HG02610 (cell line): ENCODE data around the gene EEF1G.
A peak's percentile ranks its signal among the peaks of the same experiment; 100 is the strongest.

Source experiments
- ATAC-seq: cut with Tn5 transposase; IDR thresholded peaks from one replicate; pipeline ENCODE4 v1.9.1; 2021; ENCODE audit warnings: mild to moderate bottlenecking, moderate library complexity; ENCODE audit not compliant: unreplicated experiment

The EEF1G gene

DNA sequence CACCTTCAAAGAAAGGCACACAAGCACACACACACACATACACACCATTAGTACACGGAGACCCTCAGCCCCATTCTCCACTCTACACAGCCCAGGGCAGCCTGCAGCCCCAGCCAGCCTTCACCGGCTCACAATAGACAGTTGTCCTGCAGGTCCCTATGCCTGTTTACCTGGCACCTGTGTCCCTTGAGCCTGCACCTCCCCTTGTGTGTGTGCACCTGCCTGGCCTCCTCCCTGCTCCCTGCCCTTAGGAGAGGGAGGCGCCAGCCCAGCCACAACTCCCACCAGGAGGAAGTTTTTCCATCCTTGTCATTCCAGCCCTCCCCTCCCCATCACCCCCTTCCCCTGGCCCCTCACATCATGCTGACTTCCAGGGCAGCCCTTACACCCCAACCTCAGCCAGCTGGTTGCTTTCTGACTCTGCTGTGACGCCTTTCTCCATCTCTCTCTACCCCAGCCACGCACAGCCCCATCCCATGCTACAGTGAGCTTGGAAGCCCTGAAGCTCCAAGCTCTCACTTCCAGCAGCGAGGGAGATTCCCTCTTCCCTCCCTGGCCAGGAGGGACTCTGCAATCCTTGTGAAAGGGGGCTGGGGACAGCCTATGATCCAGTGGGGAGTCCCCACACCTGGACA lies 31.5 kb downstream of the EEF1G start:
- no peak for ATAC-seq

DNA sequence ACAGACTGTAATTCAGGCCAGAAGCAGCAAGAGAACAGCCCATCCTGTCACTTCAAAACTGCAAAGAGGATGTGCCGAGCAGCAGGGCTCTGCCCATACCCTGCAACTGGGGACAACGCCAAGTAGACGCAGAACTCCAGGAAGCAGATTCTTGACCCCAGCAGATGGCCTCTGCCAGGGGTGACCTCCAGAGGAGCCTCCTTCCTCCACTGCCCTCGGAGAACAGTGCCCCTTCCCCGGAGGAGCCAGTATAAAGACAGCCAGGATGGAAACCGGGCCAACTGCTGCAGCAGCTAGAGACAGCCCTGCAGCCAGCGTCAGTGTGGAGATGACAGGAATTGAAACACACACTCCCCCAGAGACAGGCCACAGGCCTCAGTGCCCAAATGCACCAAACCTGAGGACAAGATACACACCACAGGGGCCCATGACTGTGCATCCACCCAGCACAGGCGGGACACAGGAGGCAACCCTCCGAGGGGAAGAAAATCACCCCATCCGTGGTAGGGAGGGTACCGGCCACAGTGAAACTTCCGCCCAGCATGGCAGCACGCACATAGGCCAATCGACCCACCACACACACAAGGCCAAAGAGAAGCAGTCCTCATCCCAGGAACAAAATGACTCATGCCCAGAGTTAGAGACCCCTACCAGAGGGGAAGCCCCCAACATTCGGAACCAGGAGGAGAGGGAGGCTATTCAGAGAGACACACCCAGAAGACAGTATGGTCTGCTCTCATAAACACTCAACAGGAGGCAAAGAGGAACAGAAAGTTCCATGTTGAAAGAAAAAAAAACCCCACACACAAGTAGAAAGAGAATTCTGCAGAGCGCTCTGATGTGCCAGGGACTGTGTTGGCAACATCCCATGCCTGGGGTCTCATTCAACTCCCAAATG lies 32.6 kb downstream of the EEF1G start:
- peak; percentile 57 for ATAC-seq

DNA sequence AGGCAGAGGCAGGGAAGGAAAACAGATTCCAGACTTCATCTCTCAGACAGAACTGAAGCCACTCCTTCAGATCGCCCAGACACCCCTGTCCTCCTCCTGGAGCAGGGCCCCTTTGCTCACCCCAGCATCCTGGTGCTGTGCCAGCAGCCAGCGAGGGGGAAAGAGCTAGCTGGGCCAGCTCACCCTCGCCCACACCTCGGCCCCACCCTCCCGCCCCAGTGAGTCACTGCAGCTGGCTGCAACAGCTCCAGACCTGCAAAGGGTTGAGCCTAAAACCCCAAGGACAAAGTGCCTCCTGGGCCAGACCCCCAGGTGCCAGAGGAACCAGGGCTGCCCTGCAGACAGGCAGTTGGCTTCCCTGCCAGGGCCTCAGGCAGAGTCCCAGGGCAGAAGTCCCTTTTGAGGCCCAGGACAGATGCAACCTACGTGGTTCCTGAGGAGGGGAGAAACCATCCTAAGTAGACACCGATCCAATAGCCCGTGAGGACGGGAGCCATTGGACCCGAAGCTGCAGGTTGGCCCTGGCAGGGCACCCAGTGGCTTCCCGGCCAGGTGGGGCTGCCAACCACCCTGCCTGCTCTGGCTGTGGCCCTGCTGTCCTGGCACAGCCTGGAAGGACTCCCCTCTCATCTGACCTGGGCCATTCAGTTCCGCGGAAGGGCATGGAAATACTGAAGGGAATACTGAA lies 34.3 kb downstream of the EEF1G start:
- ATAC-seq = no peak

DNA sequence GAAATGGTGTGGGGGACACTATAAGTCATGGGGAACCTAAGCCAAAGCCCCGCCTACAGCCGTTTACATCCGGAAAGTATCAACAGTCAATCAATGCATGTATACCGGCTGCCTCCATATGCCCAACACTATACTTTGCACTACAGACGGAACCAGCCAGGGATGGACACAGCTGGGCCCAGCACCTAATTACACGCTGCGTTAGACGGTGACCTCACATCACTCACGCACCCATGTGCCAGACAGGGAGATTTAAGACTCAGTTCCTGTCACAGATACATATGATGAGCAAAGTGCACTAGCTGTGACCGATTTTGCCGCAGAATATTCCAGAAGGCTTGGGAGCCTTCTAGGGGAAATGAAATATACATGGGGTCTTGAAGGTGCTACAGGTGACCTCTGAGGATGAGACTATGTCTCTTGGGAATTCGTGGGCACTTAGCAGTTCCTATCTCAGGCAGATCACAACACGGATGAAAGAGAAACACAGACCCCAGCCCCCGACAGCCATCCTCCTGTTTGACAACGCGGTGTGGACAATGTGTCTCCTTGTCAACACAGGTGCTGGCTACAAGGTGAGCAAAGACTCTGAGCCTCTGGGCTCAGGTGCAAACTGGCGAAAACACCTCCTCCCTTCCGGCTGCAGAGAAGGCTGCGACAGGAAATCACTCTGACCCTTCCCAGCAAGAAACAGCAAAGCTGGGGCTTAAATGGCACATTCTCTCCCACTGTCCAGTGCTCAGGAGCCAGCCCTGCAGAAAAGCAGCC lies 35.0 kb downstream of the EEF1G start:
- ATAC-seq = no peak

DNA sequence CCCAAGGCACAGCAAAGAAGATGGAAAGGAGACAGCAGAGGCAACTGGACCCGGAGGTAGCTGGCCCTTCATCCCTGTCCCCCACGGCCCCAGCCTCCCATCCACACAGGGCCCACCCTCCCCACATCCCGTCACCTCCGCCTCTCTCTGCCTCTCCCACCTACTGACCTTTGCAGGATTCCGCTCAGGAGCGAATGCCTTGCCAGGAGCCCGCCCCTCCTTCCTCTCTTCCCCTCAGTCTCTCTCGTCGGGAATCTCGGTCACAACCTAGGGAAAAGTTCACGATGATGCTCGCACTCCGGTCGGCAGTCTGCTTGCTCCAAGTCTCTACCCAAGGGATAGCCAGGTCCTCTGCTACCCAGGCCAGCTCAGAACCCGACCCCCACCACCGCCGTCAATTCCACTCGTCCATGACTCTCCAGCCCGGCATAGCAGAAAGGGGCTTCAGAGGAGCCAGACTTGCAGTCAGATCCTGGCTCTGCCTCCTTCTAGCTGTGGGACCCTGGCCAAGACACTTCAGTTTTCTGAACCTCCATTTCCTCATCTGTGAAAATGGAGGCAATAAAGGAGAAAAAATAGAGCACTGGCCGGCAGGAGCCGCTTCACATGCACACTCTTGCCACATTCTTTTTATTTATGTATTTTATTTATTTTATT lies 37.3 kb downstream of the EEF1G start:
- ATAC-seq = no peak

DNA sequence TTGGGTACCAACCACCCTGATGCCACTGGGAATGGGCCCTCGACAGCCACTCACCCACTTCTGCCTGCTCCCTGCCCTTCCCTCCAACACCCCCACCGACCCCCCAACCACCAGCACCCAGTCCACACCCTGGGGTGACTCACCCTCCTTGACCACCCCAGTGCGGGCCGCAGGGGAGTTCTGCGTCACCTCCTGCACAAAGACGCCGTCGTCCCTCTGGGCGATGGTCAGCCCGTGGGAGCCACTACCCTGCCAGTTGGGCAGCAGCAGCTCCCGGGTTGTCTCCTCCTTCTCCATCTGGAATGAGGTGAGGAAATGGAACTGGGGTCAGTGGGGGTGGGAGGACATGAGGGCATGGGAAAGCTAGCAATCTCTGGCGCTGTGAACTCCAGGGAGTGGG lies 37.9 kb downstream of the EEF1G start:
- no peak for ATAC-seq

DNA sequence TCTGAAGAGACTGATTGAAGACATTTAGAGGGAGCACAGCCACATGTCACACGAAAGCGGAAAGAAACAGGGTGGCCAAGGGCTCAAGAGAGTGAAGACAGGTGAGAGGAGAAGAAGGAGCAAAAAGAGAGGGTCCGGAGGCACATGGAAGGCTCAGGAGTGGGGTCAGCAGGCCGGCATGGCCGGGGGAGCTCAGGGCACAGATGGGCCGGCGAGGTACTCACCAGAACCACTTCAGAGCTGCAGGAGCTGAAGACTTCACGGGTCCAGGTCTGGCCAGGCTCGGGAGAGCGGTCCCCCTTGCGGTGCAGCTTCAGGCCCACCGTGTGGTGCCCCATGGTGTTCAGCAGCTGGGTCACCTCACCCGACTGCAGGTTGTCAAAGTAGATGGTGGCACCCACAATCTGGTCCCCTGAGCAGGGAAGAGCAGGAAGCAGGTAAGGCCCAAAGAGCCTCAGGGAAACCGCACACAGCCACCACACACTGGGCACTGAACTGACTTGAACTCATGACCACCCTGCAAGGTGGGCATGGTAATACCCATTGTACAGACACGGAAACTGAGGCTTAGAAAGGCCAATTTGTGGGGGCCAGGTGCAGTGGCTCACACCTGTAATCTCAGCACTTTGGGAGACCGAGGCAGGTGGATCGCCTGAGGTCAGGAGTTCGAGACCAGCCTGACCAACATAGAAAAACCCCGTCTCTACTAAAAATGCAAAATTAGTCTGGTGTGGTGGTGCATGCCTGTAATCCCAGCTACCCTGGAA lies 38.7 kb downstream of the EEF1G start:
- no peak for ATAC-seq

DNA sequence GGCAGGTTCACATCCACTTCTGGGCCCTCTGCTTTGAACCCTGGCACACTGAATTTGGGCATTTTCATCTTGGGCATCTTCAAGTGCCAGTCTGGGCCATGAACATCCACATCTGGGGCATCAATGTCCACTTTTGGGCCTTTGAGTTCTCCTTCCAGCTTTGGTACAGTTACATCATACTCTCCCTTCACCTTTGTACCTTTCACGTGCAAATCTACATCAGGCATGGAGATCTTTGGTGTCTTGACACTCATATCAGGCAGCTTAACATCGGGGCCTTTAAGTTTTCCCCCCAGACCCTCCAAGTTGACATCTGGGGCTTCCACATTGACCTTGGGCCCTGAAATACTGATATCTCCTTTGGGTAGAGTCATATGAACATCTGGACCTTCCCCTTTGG lies 41.6 kb downstream of the EEF1G start:
- no peak for ATAC-seq

DNA sequence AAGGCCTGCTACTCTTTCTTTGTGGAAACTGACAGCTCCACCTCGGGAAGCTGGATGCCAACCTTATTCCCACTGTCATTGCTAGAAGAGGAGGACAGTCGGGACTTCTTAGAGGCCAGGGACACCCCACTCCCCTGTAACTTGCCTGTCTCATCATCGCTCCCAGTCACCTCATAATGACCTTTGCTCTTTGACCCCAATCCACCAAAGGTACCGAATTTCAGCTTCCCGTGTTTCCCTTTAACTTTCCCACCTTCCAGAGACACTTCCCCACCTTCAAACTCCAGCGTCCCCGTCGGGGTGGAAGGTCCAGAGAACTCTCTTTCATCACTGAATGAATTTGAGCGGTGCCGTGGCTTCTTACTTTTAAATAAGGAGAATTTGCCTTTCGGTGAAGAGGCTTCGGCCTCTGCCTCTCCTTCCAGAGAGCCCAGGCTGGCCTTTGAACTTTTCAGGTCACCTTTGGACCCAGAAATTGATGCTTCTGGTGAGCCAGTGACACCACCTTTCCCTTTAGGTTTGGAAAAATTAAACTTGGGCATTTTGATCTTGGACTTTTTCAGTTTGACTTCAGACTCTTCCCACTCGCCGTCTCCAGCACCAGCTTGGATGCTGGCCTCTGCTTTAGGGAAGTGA lies 56.8 kb downstream of the EEF1G start:
- no peak for ATAC-seq

DNA sequence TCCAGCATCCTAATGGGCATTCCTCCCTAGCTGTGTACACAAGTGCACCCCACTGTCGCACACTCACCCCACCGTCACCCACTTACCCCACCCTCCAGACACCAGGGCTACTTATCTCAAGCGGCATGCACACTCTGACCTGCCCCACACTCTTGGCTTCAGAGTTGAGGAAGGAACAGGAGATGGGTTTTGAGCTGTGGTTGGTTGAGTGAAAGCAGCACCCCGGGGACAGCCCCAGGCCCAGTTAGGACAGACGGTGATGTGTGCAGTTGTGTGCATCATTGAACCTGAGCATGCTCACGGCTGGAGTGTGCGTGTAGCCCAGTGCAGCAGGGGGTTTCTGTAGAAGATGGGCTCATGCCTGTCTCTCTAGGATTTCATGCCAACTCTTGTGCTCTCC lies 59.5 kb downstream of the EEF1G start:
- peak; percentile 85 for ATAC-seq

DNA sequence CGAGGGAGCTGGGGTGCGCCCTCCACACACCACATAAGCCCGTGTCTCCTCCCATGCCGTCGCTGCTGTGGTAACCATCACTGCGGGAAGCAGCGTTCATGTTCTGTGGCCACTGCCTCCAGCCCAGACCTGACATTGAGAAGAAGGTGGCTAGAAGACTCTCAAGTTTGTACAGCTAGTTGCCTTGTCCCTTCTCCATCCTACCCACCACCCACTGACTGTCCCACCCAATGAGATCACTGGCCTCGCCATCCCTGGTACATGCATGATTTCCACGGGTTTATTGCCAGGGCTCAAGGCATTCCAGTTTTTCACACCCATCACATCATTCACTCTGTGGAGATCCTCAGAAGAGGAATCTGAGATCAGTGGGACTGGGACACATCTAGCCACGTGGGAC lies 60.1 kb downstream of the EEF1G start:
- no peak for ATAC-seq

- ATAC-seq = no peak
Observed at GRCh38 chr11:62512961-62513360, 60.7 kb downstream of the EEF1G start.
